HG03039 (cell line): ENCODE results near the gene UBA6.
"Not testable (repeated sequence)": the region's sequence is repeated elsewhere in the genome, so short reads cannot be mapped to it uniquely, and the experiment has no call there.

Experiments
- ATAC-seq: cut with Tn5 transposase; IDR thresholded peaks from one replicate; pipeline ENCODE4 v1.9.1; 2021; ENCODE audit warnings: mild to moderate bottlenecking, moderate library complexity; ENCODE audit not compliant: unreplicated experiment

UBA6 gene

DNA sequence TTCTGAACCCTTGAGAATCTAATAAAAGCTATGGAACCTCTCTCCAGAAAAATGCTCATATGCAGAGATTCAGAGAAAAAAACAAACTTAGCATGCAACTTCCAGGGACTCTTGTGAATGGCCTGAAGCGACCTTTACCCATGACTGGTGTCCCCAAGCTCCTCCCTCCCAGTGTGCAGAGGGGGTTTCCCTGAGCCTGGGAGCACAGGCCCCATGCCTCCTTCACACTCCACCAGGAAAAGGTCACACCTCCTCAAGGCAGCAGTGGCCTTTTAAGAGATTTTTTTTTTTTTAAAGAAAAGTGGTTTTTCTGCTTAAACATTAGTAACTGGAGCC lies 13.3 kb upstream of the UBA6 start:
- ATAC-seq = peak; percentile 88

DNA sequence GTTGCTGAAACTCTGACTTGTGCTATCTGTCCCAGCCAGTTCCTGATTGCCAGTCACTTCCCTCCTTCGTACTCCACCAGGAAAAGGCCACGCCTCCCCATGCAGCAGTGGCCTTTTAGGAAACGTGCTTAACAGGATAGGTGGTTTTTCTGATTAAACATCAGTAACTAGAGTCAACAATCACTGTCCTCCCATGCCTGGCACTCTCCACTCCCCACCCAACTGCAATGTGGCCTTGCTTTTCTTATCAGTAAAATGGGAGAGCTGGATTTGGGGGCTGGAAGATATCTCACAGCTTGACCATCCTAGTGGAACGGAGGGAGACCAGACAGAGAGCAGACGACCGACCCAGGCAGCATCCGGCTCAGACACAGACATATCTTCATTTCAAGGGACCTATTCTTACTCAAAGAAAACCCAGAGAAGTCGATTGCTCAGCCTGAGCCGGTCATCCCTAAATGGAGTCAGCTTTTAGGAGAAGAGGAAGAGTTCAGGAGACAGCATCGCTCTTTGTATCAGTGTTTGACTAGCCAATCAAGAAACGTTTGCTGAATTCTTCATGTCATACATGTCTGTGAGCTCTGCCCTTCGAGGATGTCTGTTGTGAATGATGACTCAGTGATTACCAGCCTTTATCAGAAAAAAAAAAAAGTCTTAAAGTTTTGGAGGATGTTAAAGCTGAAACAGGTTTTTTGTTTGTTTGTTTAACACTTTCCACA lies 12.7 kb upstream of the UBA6 start:
- no peak for ATAC-seq

DNA sequence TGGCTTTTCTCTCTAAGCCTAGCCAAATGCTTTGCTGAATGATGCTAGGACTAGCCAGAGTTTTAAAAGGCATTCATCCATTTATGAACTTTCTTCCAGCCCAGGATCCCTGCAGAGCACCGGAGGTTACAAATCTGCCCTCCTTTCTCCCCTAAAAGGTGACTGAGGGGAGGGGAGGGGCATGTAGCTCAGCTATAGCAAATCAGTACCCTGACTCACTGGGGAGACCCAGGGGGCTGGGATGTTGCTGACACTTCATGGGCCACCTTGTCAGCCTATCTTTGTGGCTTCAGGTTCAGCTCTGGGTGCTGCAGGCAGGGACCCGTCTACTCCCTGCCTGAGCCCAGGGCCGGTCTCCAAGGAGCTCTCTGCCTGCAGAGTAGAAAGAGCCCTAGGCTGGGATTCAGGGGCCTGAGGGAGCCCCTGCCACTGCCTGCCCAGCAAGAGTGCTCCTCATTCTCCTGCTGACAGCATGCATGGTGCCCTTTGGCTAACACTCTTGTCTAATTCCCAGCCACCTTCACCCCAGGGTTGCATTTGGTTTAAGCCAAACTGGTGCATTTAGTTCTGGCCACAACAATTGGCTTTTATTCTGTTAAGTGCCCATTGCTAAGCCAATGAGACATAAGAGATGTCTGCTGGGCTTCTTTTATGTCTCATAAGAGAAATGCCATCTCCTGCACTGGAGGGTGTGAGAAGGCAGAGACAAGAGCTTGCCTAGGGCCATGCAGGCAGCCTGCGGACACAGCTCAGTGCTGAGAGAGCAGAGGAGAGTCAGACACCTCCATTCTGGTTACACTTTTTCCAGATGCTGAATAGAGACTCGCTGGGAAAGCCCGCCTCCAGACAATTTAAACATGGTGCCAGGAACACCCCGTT lies 11.9 kb upstream of the UBA6 start:
- ATAC-seq = no peak

DNA sequence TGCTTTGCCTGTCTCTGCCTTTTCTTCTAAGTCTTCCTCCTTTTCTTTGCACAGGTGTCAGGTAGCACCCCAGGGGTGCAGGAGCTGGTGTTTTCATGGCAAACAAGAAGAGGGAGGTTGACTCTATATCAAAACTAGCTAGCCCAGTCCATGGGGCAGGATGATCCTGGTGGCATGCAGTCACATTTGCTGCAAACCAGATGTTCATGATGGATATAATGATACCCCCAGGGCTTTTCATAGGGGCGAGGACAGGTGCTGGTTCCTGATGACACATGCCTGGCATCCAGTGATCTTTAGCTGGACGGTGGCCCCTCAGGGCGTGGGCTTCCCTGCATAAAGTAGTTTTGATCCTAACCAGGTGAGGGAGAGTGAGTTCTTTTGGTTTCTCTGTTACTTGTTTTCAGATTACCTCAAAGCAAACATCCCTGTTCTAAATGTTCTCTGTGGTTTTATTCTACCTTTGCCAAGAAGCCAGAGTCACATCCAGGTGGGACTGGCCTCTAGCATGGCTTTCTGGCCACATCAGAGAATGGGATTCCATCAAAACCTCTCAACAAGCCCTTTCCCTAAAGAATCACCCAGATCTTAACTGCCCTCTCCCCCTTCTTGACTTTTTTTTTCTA lies 11.2 kb upstream of the UBA6 start:
- no peak for ATAC-seq

GRCh38 chr4:67706682-67707081 lies 5.7 kb upstream of the UBA6 start:
- ATAC-seq = not testable (repeated sequence)

GRCh38 chr4:67704843-67705242 lies 3.9 kb upstream of the UBA6 start:
- ATAC-seq = no peak

GRCh38 chr4:67702166-67702565 lies 1.2 kb upstream of the UBA6 start:
- no peak for ATAC-seq

GRCh38 chr4:67701517-67701850 lies 529 bp upstream of the UBA6 start:
- ATAC-seq = no peak

GRCh38 chr4:67700116-67700737 lies 728 bp downstream of the UBA6 start:
- ATAC-seq = no peak

DNA sequence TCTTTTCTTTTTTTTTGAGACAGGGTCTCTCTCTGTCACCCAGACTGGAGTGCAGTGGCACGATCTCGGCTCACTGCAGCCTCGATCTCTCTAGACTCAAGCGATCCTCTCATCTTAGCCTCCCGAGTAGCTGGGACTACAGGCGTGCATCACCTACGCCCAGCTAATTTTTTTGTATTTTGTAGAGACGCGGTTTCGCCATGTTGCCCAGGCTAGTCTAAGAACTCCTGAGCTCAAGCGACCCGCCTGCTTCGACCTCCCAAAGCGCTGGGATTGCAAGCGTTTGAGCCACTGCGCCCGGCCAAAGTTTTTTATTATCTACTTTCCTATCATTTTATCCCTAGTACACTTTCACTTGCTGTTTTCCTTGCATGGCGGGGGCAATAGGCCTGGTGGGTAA lies 1.4 kb downstream of the UBA6 start:
- no peak for ATAC-seq

DNA sequence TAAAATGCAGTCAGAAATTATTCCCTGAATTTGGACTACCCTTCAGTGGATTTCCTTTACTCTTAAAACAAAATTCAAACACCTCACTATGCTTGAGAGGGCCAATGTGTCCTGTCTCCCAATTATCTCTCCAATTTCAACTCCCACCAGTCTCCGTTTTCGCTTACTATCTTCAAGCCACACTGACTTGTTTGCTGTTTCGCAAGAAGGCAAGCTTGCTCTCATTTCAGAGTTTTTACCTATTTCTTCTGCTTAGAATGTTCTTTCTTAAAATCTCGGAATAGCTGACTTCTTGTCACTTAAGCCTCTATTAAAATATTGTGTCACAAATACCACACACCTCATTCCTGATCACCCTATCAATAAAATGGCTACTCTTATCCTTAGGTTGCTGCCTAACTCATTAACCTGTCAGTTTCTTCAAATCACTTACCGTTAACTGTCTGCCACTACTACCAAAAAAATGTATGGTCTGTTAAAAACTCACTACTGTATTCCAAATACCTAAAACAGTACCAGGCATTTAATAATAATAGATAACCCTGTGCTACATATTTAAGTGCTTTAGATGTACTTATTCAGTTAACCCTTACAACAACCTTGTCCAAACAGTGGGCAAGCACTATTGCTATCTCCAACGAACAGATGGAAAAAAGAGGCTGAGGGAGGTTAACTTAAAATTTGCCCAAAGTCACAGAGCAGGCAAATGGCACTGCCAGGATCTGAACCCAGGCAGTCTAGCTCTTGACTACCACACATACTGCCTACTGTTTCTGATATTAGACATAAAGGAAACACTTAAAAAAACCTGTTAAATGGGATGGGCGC lies 2.9 kb downstream of the UBA6 start:
- ATAC-seq = no peak

- no peak for ATAC-seq
These were observed 4.9 kb downstream of the UBA6 start for GRCh38 chr4:67696061-67696460.

- ATAC-seq = no peak
These were observed 6.3 kb downstream of the UBA6 start for GRCh38 chr4:67694662-67695061.

- ATAC-seq = no peak
These were observed 9.6 kb downstream of the UBA6 start for GRCh38 chr4:67691328-67691727.

DNA sequence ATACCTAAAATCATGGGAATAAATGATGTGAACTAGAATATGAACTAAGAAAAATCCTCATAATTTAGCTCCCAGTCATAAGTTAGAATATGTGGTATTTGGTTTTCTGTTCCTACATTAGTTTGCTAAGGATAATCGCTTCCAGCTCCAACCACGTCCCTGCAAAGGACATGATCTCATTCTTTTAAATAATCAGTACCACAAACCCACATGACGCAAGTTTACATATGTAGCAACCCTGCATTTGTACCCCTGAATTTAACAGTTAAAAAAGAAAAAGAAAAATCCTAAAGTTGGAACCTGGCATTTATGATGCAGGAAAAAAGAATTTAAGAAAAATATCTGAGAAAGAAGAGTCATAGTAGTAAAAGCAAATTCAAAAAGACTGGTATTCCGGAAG lies 13.3 kb downstream of the UBA6 start:
- ATAC-seq = no peak

DNA sequence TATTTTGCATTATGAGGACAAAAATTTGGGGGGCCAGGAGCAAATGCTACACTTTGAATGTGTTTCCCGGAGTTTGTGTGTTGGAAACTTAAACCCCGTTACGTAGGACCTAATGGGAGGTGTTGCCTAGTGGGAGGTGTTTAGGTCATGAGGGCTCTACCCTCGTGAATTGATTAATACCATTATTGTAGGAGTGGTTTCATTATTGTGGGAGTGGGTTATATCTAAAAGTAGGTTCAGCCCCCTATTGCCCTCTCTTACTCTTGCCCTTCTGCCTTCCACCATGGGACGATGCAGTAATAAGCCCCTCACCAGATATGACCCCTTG lies 15.5 kb downstream of the UBA6 start:
- ATAC-seq = no peak

GRCh38 chr4:67684839-67685531 lies 16.0 kb downstream of the UBA6 start:
- ATAC-seq = no peak

GRCh38 chr4:67682266-67682665 lies 18.7 kb downstream of the UBA6 start:
- no peak for ATAC-seq

- no peak for ATAC-seq
These were observed 20.3 kb downstream of the UBA6 start for GRCh38 chr4:67680581-67681222.

- no peak for ATAC-seq
These were observed 22.3 kb downstream of the UBA6 start for GRCh38 chr4:67678612-67679011.
